Subcutaneous adipose tissue (tissue), 4 donors: Measurements from ENCODE around the gene HIVEP3. TPM values are rescaled to one million over a fixed set of nuclear protein-coding genes. Genes with fewer than 3 reads are reported as not detected.

Source experiments
- total RNA-seq, 4 donors: library from RNA; depleted of rRNA; stranded (reverse); fragments of >200 nt; gene quantifications; one replicate each; pipeline ENCODE4 v1.1.0, GENCODE V29; 2016
- TF ChIP-seq, protein P1 (sequence below): fragments of 450-650 bp; IDR thresholded peaks from one replicate; pipeline ENCODE4 v1.5.1; 2016; ENCODE audit warnings: low read depth, mild to moderate bottlenecking, control low read depth, antibody characterized with exemption, moderate library complexity

Gene HIVEP3
- total RNA-seq, 4 donors from 2014 or later = 2.4 to 9.6 (median 5.0) TPM

DNA sequence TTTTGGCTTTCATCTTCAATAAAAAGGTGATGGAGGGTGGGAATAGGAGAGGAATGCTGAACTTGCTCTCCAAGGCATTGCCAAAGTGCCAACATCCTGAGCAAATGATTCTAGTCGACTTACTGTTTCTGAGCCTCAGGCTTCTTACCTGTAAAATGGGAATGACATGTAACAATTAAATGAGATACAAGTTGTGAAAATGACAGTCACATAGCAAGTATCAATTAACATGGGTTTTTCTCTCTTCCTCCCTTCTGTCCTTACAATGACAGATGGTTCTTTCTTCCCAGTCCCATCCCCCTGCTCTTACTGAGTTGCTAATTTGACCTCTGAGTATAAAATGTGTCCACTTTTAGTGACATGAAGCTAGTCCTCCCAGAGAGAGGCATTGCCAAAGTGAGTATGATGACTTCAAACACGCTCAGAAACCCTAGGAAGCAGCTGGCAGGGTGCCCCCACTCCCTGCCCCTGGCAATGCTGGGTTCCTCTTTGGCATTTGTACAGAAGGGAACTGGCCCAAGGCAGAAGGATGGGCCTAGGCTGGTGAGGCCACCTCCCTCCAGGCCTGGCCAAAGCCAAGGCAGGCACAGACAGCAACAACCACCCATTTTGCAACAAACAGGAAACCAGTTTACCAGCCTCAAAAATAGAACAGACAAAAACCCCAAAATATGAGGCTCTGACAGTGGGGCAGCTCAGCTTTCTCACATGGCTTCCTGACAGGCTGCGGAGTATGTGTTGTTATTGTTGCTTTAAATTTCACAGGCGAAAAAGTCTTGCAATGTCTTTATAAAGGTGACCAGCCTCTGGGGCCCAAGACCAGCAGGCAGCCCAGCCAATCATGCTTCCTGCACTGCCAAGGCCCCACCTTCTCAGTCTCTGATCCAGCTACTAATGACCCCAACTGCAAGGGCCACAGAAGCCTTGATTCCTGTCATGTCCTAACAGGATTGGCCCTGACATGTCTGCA lies 115.9 kb downstream of the HIVEP3 start:
- TF ChIP-seq, protein P1, sequence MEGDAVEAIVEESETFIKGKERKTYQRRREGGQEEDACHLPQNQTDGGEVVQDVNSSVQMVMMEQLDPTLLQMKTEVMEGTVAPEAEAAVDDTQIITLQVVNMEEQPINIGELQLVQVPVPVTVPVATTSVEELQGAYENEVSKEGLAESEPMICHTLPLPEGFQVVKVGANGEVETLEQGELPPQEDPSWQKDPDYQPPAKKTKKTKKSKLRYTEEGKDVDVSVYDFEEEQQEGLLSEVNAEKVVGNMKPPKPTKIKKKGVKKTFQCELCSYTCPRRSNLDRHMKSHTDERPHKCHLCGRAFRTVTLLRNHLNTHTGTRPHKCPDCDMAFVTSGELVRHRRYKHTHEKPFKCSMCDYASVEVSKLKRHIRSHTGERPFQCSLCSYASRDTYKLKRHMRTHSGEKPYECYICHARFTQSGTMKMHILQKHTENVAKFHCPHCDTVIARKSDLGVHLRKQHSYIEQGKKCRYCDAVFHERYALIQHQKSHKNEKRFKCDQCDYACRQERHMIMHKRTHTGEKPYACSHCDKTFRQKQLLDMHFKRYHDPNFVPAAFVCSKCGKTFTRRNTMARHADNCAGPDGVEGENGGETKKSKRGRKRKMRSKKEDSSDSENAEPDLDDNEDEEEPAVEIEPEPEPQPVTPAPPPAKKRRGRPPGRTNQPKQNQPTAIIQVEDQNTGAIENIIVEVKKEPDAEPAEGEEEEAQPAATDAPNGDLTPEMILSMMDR = no peak

DNA sequence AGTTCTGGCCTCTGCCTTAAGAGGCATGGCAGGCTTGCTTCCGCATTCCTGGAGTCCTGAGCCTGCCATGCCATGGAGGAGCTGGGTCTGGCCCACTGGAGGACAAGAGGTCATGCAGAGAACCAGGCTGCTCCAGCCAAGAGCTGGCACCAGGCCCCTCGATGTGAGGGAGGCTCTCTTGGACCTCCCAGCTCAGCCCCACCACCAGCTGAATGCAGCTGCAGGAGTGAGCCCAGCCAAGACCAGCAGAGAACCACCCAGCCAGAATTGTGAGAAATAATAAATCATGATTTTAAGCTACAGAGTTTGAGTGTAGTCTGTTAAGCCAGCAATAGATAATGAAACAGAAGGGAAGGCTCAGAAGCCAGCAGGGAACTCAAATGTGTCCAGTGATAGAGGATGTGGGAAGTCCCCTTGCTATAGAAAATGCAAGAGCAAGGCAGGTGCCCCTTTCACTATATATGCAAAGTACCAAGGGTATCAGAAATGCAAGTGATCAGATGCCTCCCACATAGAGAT lies 118.4 kb downstream of the HIVEP3 start:
- TF ChIP-seq, protein P1 = no peak

DNA sequence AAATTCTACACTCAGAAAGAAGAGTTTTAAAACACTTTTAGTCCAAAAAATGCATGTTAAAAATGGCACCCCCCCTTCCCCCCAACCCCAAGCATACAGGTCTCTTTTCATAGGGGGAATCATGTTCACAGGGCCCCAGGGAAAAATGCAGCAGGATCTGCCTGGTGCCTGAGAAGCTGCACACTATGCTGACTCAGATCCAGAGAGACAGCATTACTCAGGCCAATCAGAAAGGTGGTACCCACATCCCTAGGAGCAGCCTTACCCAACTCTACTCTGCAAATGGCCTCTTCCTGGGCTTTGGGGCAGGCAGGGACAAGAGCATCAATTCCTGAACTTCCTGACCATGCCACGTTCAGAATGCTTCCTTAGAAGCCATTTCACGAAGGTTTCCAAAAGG lies 119.0 kb downstream of the HIVEP3 start:
- TF ChIP-seq, protein P1 = no peak

DNA sequence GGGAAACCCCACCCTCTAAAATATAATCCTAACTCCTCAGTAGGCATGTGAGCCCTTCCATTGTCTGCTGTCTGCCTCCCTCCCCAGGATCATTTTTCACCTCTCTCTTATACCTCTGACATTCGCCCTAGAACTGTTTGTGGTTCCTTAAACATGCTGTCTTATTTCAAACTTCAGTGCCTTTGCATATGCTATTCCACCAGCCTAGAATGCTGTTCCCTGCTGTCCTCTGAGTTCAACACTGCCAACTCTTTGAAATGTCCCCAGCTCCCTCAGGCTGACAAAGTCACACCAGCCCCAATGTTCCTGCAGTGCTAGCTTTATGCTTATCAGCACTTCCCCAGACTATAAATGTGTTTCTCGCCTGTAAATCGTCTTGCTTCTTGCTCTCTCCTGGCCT lies 119.5 kb downstream of the HIVEP3 start:
- TF ChIP-seq, protein P1 = no peak

DNA sequence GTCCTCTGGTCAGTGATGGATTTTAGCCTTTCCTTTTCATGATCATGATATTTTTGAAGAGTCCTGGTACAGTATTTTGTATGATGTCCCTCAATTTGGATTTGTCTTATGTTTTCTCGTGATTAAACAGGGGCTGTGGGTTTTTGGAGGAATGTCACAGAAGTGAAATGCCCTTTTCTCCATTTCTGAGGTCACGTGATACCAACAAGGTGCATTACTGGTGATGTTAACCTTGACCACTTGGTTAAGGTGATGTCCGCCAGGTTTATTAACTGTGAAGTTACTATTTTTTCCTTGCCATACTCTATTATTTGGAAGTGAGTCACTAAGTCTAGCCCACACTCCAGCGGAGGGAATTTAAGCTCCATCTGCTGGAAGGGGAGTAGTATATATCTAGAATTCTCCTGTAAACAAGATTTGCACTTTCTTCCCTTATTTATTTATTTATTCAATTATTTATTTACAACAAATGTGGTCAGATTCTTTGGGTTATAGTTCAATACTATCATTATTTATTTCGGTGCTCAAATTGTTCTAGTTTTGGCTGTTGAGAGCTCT lies 123.4 kb downstream of the HIVEP3 start:
- TF ChIP-seq, protein P1 = no peak

DNA sequence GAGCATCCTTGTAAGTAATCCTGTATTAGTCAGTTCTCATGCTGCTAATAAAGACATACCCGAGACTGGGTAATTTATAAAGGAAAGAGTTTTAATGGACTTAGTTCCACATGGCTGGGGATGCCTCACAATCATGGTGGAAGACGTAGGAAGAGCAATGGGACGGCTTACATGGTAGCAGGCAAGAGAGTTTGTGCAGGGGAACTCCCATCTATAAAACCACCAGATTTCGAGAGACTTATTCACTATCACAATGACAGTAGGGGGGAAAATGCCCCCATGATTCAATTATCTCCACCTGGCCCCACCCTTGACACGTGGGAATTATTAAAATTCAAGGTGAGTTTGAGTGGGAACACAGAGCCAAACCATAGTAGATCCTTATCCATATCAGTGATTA lies 124.7 kb downstream of the HIVEP3 start:
- TF ChIP-seq, protein P1 = no peak

DNA sequence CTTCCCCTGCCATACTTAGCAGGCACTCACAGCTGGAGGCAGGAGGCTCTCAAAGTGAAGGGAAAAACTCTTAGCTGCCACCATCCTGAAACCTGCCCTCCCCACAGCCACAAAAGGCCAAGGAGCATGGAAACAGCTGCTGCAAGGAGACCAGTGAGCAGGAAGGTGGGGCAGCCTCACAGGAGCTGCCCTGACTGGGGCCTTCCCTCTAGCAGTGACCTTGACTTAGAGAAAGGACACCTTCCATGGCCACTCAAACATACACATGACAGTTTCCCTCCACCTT lies 126.3 kb downstream of the HIVEP3 start:
- TF ChIP-seq, protein P1 = no peak
